Fibroblast of lung (primary cell): ENCODE measurements around the gene ABCC10. TPM values are rescaled to one million over a fixed set of nuclear protein-coding genes. Genes with fewer than 3 reads are reported as not detected.

Source experiments
- DNase-seq, 2 donors: peaks; one replicate each; pipeline versions ENCODE4 v3.0.0 to v3.0.0-alpha.2; 2010; ENCODE audit warnings: low read depth in 2 of 2
- H2AFZ ChIP-seq: 2 replicates; pipeline ENCODE4 v1.5.1; 2012; ENCODE audit warnings: low read length, control low read depth, inconsistent platforms
- H3K27ac ChIP-seq: 2 replicates; pipeline ENCODE4 v1.5.1; 2011; ENCODE audit warnings: low read length, control low read depth; ENCODE audit not compliant: insufficient read depth
- H3K27me3 ChIP-seq: 2 replicates; pipeline ENCODE4 v1.5.1; 2011; ENCODE audit warnings: mild to moderate bottlenecking, low read length; ENCODE audit not compliant: control insufficient read depth, insufficient read depth
- H3K36me3 ChIP-seq: 2 replicates; pipeline ENCODE4 v1.5.1; 2011; ENCODE audit warnings: low read length; ENCODE audit not compliant: control insufficient read depth, insufficient read depth
- H3K4me1 ChIP-seq: 2 replicates; pipeline ENCODE4 v1.5.1; 2011; ENCODE audit warnings: low read length; ENCODE audit not compliant: control insufficient read depth, insufficient read depth; ENCODE audit errors: extremely low read depth
- H3K4me2 ChIP-seq: 2 replicates; pipeline ENCODE4 v1.5.1; 2011; ENCODE audit warnings: low read length, control low read depth; ENCODE audit not compliant: insufficient read depth; ENCODE audit errors: extremely low read depth
- H3K4me3 ChIP-seq, 4 experiments: fragments of 200-600 bp in 1 of 4; sonication (generic) in 1 of 4; replicated peaks in 1 of 4; 2 replicates each; pipeline ENCODE4 v1.5.1; 2011 to 2016; ENCODE audit warnings: low read length in 4 of 4, low read depth in 3 of 4, mild to moderate bottlenecking in 3 of 4, control low read depth in 2 of 4, inconsistent platforms in 1 of 4, mixed read lengths in 1 of 4; ENCODE audit not compliant: insufficient read depth in 1 of 4; ENCODE audit errors: control extremely low read depth in 1 of 4
- H3K79me2 ChIP-seq: 2 replicates; pipeline ENCODE4 v1.5.1; 2012; ENCODE audit warnings: mild to moderate bottlenecking, low read length, inconsistent platforms; ENCODE audit not compliant: control insufficient read depth, insufficient read depth
- H3K9ac ChIP-seq: 2 replicates; pipeline ENCODE4 v1.5.1; 2011; ENCODE audit warnings: mild to moderate bottlenecking, low read length, control low read depth; ENCODE audit not compliant: insufficient read depth
- H3K9me3 ChIP-seq: 2 replicates; pipeline ENCODE4 v1.5.1; 2012; ENCODE audit warnings: low read depth, low read length; ENCODE audit not compliant: control insufficient read depth, insufficient read depth
- H4K20me1 ChIP-seq: 2 replicates; pipeline ENCODE4 v1.5.1; 2011; ENCODE audit warnings: low read length; ENCODE audit not compliant: control insufficient read depth, insufficient read depth; ENCODE audit errors: extremely low read depth
- EZH2 ChIP-seq: IDR thresholded peaks from 2 replicates; pipeline ENCODE4 v1.5.1; 2012; ENCODE audit warnings: low read length, control low read depth, mild to moderate bottlenecking; ENCODE audit errors: missing control alignments
- polyA plus RNA-seq, 2 donors: library from polyadenylated mRNA; depleted of rRNA in 1 of 2; stranded (reverse) in 1 of 2; unstranded in 1 of 2; fragments of >200 nt; gene quantifications; 2 replicates each; pipeline ENCODE4 v1.2.1, GENCODE V29; 2011 to 2012; ENCODE audit warnings: missing spikeins in 1 of 2
- total RNA-seq: library from RNA; depleted of rRNA; stranded (reverse); fragments of >200 nt; gene quantifications from 2 replicates; pipeline ENCODE4 v1.2.1, GENCODE V29; 2014
- TF ChIP-seq, protein P1 (sequence below), 2 donors: IDR thresholded peaks in 1 of 2; conservative IDR thresholded peaks in 1 of 2; 1 replicate in 1 of 2; 2 replicates in 1 of 2; pipeline ENCODE4 v1.5.1; 2011 to 2012; ENCODE audit warnings: low read length in 2 of 2, control low read depth in 1 of 2, inconsistent platforms in 1 of 2, low read depth in 1 of 2, mild to moderate bottlenecking in 1 of 2

Gene ABCC10
- total and polyA plus RNA-seq, 2 donors (not counting 1 experiment from before 2014, with no cell fraction given), result 8.9 to 23.1 TPM

DNA sequence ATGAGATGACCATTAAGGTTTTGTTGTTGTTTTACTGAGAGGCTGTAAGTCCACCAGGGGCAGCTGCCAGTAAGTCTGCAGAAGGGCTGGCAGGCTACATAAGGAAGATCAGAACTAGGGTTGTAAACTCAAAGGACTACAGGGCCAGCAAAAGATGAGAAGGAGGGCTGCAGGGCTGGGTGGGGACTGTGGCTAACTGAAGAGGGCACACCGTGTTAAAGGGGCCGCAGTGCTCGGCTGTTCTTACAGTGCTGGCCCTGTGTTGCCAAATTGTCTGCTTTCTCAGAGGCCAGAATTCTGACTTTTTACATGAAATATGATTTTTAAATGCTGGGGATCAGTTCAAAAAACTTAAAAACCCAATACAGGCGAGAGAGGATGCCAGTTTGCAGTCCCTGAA lies 32.4 kb upstream of the ABCC10 start:
- Histone ChIP-seq H3K36me3 (no peaks in the 10 kb centered on the region), H3K27me3 (peaks cover 18% of the 10 kb centered on the region), H3K4me1 (no peaks in the 10 kb centered on the region), H3K4me2 (no peak overlapping the region), H3K9ac (no peak overlapping the region), H3K79me2 (no peaks in the 10 kb centered on the region), H4K20me1 (no peaks in the 10 kb centered on the region), H2AFZ (no peak overlapping the region), H3K27ac (no peak overlapping the region), H3K9me3 (no peaks in the 10 kb centered on the region), H3K4me3 (no peak overlapping the region)
- no peak for DNase-seq
- TF ChIP-seq, protein P1, sequence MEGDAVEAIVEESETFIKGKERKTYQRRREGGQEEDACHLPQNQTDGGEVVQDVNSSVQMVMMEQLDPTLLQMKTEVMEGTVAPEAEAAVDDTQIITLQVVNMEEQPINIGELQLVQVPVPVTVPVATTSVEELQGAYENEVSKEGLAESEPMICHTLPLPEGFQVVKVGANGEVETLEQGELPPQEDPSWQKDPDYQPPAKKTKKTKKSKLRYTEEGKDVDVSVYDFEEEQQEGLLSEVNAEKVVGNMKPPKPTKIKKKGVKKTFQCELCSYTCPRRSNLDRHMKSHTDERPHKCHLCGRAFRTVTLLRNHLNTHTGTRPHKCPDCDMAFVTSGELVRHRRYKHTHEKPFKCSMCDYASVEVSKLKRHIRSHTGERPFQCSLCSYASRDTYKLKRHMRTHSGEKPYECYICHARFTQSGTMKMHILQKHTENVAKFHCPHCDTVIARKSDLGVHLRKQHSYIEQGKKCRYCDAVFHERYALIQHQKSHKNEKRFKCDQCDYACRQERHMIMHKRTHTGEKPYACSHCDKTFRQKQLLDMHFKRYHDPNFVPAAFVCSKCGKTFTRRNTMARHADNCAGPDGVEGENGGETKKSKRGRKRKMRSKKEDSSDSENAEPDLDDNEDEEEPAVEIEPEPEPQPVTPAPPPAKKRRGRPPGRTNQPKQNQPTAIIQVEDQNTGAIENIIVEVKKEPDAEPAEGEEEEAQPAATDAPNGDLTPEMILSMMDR (conservative IDR thresholded peaks at IDR 0.05 in 1 of 2, IDR thresholded peaks at IDR 0.05 in 1 of 2; ENCODE audit: low read depth in 1 of 2, low read length in 2 of 2), result no peak
- no peak for TF ChIP-seq EZH2

DNA sequence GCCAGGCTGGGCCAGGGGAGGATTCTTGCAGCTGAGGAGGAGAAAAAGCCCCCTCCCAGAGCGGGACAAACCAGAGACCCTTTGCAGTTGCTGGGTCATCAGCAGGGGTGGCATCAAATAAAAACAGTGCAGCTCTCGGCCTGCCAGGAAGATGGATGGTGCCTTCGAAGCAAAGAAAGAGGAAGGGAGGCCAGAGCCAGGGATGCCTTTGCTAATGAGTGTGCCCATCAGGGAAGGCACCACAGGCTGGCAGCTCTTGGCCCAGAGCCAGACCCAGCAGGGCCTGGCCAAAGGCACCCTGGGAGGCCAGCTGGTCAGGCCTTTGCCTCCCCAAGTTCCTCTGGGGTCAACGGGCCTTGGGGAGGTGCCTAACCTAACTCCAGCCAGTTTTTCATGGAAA lies 31.6 kb upstream of the ABCC10 start:
- H4K20me1 ChIP-seq, result no peaks in the 10 kb centered on the region
- H3K4me1 ChIP-seq, result no peaks in the 10 kb centered on the region
- H3K4me3 ChIP-seq, result no peak overlapping the region
- no peaks in the 10 kb centered on the region for H3K9me3 ChIP-seq
- peaks cover 15% of the 10 kb centered on the region for H3K27me3 ChIP-seq
- H3K9ac ChIP-seq, result no peak overlapping the region
- H3K27ac ChIP-seq, result no peak overlapping the region
- no peaks in the 10 kb centered on the region for H3K36me3 ChIP-seq
- H3K4me2 ChIP-seq, result no peak overlapping the region
- no peak overlapping the region for H2AFZ ChIP-seq
- no peak for TF ChIP-seq EZH2
- TF ChIP-seq, protein P1 (conservative IDR thresholded peaks at IDR 0.05 in 1 of 2, IDR thresholded peaks at IDR 0.05 in 1 of 2; ENCODE audit: low read depth in 1 of 2, low read length in 2 of 2), result no peak
- H3K79me2 ChIP-seq, result no peaks in the 10 kb centered on the region
- no peak for DNase-seq

DNA sequence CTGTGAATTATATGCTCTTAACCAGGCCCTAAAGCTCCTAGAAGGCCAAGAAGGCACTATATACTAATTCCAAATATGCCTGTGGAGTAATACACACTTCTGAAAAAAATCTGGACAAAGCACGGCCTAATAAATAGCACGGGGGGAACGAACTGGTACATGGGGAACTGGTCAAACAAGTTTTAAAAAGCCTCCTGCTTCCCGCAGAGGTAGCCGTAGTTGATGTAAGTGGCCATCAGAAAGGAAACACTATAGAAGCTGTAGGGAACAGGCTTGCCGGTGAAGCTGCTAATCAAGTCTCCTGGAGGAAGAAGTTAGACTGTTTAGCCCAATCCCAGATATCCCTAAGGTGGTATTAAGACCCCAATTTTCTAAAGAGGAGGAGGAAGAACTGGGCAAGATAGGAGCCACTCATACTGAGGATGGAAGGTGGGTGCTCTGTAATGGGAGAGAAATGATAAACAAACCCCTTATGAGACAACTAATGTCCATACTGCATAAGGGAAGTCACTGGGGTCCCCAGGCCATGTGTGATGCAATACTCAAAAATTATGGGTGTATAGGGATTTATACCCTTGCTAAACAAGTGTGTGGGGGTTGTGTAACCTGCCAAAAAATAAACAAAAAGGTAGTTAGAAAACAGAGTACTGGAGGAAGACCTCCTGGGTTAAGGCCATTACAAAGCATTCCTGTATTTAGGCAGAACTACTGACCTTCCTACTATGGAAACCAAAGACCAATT lies 30.8 kb upstream of the ABCC10 start:
- Histone ChIP-seq H3K79me2 (no peaks in the 10 kb centered on the region), H3K4me1 (no peaks in the 10 kb centered on the region), H3K27me3 (peaks cover 13% of the 10 kb centered on the region), H2AFZ (no peak overlapping the region), H3K4me2 (no peak overlapping the region), H3K9me3 (no peaks in the 10 kb centered on the region), H3K36me3 (no peaks in the 10 kb centered on the region), H3K9ac (no peak overlapping the region), H3K27ac (no peak overlapping the region), H4K20me1 (no peaks in the 10 kb centered on the region), H3K4me3 (no peak overlapping the region)
- TF ChIP-seq, protein P1 (conservative IDR thresholded peaks at IDR 0.05 in 1 of 2, IDR thresholded peaks at IDR 0.05 in 1 of 2; ENCODE audit: low read depth in 1 of 2, low read length in 2 of 2), result no peak
- no peak for TF ChIP-seq EZH2
- no peak for DNase-seq
